WTC11 (cell line): ENCODE data around the gene STRN3.

Experiments used
- KAT7 ChIP-seq: sonication (generic); formaldehyde crosslinking; IDR thresholded peaks from 2 replicates; pipeline ENCODE4 v1.8.1; 2023; ENCODE audit warnings: missing genetic modification reagents, mild to moderate bottlenecking, borderline replicate concordance
- TEAD1 ChIP-seq: sonication (generic); formaldehyde crosslinking; IDR thresholded peaks from 2 replicates; pipeline ENCODE4 v1.8.0; 2022; ENCODE audit warnings: mild to moderate bottlenecking, missing genetic modification reagents
- TF ChIP-seq, protein P1 (sequence below): fragments of 200-600 bp; IDR thresholded peaks from 2 replicates; pipeline ENCODE4 v1.8.0; 2022; ENCODE audit warnings: antibody characterized with exemption

GRCh38 chr14:30873308-30874119 lies 152.7 kb downstream of the STRN3 start:
- TF ChIP-seq KAT7 (no peak), TEAD1 (CRISPR knock-in tag) (no peak)
- TF ChIP-seq, protein P1, sequence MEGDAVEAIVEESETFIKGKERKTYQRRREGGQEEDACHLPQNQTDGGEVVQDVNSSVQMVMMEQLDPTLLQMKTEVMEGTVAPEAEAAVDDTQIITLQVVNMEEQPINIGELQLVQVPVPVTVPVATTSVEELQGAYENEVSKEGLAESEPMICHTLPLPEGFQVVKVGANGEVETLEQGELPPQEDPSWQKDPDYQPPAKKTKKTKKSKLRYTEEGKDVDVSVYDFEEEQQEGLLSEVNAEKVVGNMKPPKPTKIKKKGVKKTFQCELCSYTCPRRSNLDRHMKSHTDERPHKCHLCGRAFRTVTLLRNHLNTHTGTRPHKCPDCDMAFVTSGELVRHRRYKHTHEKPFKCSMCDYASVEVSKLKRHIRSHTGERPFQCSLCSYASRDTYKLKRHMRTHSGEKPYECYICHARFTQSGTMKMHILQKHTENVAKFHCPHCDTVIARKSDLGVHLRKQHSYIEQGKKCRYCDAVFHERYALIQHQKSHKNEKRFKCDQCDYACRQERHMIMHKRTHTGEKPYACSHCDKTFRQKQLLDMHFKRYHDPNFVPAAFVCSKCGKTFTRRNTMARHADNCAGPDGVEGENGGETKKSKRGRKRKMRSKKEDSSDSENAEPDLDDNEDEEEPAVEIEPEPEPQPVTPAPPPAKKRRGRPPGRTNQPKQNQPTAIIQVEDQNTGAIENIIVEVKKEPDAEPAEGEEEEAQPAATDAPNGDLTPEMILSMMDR = no peak
